BLaER1 treated with 17β-estradiol and CSF1 and Interleukin-3, amounts not matched to agents 10 nM and 100 nM (cell line): ENCODE results near the gene LHX5.

Source experiments
- H3K27ac ChIP-seq, 11 experiments: shearing (Covaris generic); formaldehyde crosslinking; 2 replicates each; pipeline ENCODE4 v1.8.1; 2022
- H3K27me3 ChIP-seq, 11 experiments: shearing (Covaris generic); formaldehyde crosslinking; 2 replicates each; pipeline ENCODE4 v1.8.1; 2022
- H3K36me3 ChIP-seq, 11 experiments: shearing (Covaris generic); formaldehyde crosslinking; 2 replicates each; pipeline ENCODE4 v1.8.1; 2022
- H3K4me1 ChIP-seq, 10 experiments: shearing (Covaris generic); formaldehyde crosslinking; 2 replicates each; pipeline ENCODE4 v1.8.1; 2022
- H3K4me2 ChIP-seq, 11 experiments: shearing (Covaris generic); formaldehyde crosslinking; 2 replicates each; pipeline ENCODE4 v1.8.1; 2022
- H3K4me3 ChIP-seq, 10 experiments: shearing (Covaris generic); formaldehyde crosslinking; 2 replicates each; pipeline ENCODE4 v1.8.1; 2022
- H3K9ac ChIP-seq, 11 experiments: shearing (Covaris generic); formaldehyde crosslinking; 2 replicates each; pipeline ENCODE4 v1.8.1; 2022
- H3K9me3 ChIP-seq, 11 experiments: shearing (Covaris generic); formaldehyde crosslinking; replicated peaks in 1 of 11; 2 replicates each; pipeline ENCODE4 v1.8.1; 2022
- H4K20me1 ChIP-seq, 11 experiments: shearing (Covaris generic); formaldehyde crosslinking; 2 replicates each; pipeline ENCODE4 v1.8.1; 2022
- Cebpa-rat ChIP-seq, 11 experiments: shearing (Covaris generic); IDR thresholded peaks; 2 replicates each; pipeline ENCODE4 v1.8.1; 2022

Gene LHX5

GRCh38 chr12:113457710-113458109 lies 14.0 kb downstream of the LHX5 start:
- peaks cover 0 to 26% (median 14%) of the 10 kb centered on the region in 10 experiments; a peak in 15 of 20 replicates for H3K4me1 ChIP-seq
- no peaks in the 10 kb centered on the region for H3K9me3 ChIP-seq

GRCh38 chr12:113457185-113457584 lies 14.5 kb downstream of the LHX5 start:
- no peaks in the 10 kb centered on the region for H3K9me3 ChIP-seq
- no peak overlapping the region for H3K9ac ChIP-seq
- H3K27me3 ChIP-seq: peaks cover 0 to 5% (median 1%) of the 10 kb centered on the region in 11 experiments; a peak in 9 of 22 replicates
- H4K20me1 ChIP-seq: no peaks in the 10 kb centered on the region
- no peaks in the 10 kb centered on the region for H3K36me3 ChIP-seq
- H3K4me3 ChIP-seq: no peak overlapping the region
- H3K4me1 ChIP-seq: peaks cover 0 to 26% (median 14%) of the 10 kb centered on the region in 10 experiments; a peak in 15 of 20 replicates
- no peak for TF ChIP-seq Cebpa-rat (IDR thresholded peaks at IDR 0.05)
- peak overlapping the region in 8 of 11 experiments; percentile 14 to 74 (median 54); a peak in 13 of 22 replicates for H3K4me2 ChIP-seq
- no peak overlapping the region for H3K27ac ChIP-seq

More at GRCh38 chr12:113457710-113458109, 14.0 kb downstream of the LHX5 start:
- Histone ChIP-seq H4K20me1 (no peaks in the 10 kb centered on the region), H3K4me2 (no peak overlapping the region), H3K4me3 (no peak overlapping the region), H3K9ac (no peak overlapping the region), H3K27ac (no peak overlapping the region), H3K36me3 (no peaks in the 10 kb centered on the region), H3K27me3 (peaks cover under 1 to 9% (median 6%) of the 10 kb centered on the region in 11 experiments; a peak in 17 of 22 replicates)
- TF ChIP-seq Cebpa-rat (IDR thresholded peaks at IDR 0.05): no peak

GRCh38 chr12:113456761-113457160 lies 14.9 kb downstream of the LHX5 start:
- peak overlapping the region in 9 of 11 experiments; percentile 14 to 74 (median 47); a peak in 16 of 22 replicates for H3K4me2 ChIP-seq
- no peaks in the 10 kb centered on the region for H3K9me3 ChIP-seq
- no peak overlapping the region for H3K27ac ChIP-seq
- no peaks in the 10 kb centered on the region for H4K20me1 ChIP-seq
- no peak overlapping the region for H3K4me3 ChIP-seq
- H3K27me3 ChIP-seq: 0 out of 22 replicates have a peak, but pooled peaks cover 0 to under 1% (median 0%) of the 10 kb centered on the region in 11 experiments
- H3K9ac ChIP-seq: no peak overlapping the region; a peak in 1 of 22 replicates
- TF ChIP-seq Cebpa-rat (IDR thresholded peaks at IDR 0.05): no peak
- no peaks in the 10 kb centered on the region for H3K36me3 ChIP-seq
- H3K4me1 ChIP-seq: peaks cover 0 to 26% (median 14%) of the 10 kb centered on the region in 10 experiments; a peak in 15 of 20 replicates

GRCh38 chr12:113456199-113456598 lies 15.5 kb downstream of the LHX5 start:
- Histone ChIP-seq H3K9ac (no peak overlapping the region), H3K4me3 (no peak overlapping the region), H3K9me3 (no peaks in the 10 kb centered on the region), H3K27me3 (no peaks in the 10 kb centered on the region), H4K20me1 (no peaks in the 10 kb centered on the region), H3K27ac (no peak overlapping the region), H3K4me2 (peak overlapping the region in 9 of 11 experiments; percentile 14 to 74 (median 47); a peak in 16 of 22 replicates), H3K36me3 (no peaks in the 10 kb centered on the region), H3K4me1 (peaks cover 0 to 25% (median 14%) of the 10 kb centered on the region in 10 experiments; a peak in 15 of 20 replicates)
- TF ChIP-seq Cebpa-rat (IDR thresholded peaks at IDR 0.05): no peak

GRCh38 chr12:113453330-113453729 lies 18.3 kb downstream of the LHX5 start:
- H3K9ac ChIP-seq: no peak overlapping the region
- no peak for TF ChIP-seq Cebpa-rat (IDR thresholded peaks at IDR 0.05)
- H3K4me1 ChIP-seq: peaks cover 0 to 13% (median 11%) of the 10 kb centered on the region in 10 experiments; a peak in 15 of 20 replicates
- H3K36me3 ChIP-seq: no peaks in the 10 kb centered on the region
- no peaks in the 10 kb centered on the region for H3K27me3 ChIP-seq
- no peaks in the 10 kb centered on the region for H4K20me1 ChIP-seq
- H3K4me2 ChIP-seq: no peak overlapping the region
- H3K9me3 ChIP-seq: peaks cover 0 to 4% (median 0%) of the 10 kb centered on the region in 11 experiments; a peak in 2 of 22 replicates
- H3K27ac ChIP-seq: no peak overlapping the region
- H3K4me3 ChIP-seq: no peak overlapping the region

- H3K4me2 ChIP-seq: no peak overlapping the region
- H3K4me1 ChIP-seq: peaks cover 0 to 13% (median 11%) of the 10 kb centered on the region in 10 experiments; a peak in 15 of 20 replicates
- no peaks in the 10 kb centered on the region for H3K27me3 ChIP-seq
- no peak overlapping the region for H3K4me3 ChIP-seq
- H3K27ac ChIP-seq: no peak overlapping the region
- H4K20me1 ChIP-seq: no peaks in the 10 kb centered on the region
- H3K9me3 ChIP-seq: peaks cover 0 to 4% (median 0%) of the 10 kb centered on the region in 11 experiments; a peak in 2 of 22 replicates
- TF ChIP-seq Cebpa-rat (IDR thresholded peaks at IDR 0.05): no peak
- H3K36me3 ChIP-seq: no peaks in the 10 kb centered on the region
- no peak overlapping the region for H3K9ac ChIP-seq
Measured at GRCh38 chr12:113452458-113452857, 19.2 kb downstream of the LHX5 start.

- H3K4me2 ChIP-seq: no peak overlapping the region
- no peak overlapping the region for H3K9ac ChIP-seq
- H3K36me3 ChIP-seq: no peaks in the 10 kb centered on the region
- no peak overlapping the region for H3K27ac ChIP-seq
- no peak overlapping the region for H3K4me3 ChIP-seq
- H3K27me3 ChIP-seq: no peaks in the 10 kb centered on the region
- no peaks in the 10 kb centered on the region for H4K20me1 ChIP-seq
- no peak for TF ChIP-seq Cebpa-rat (IDR thresholded peaks at IDR 0.05)
- H3K9me3 ChIP-seq: peaks cover 0 to 9% (median 6%) of the 10 kb centered on the region in 11 experiments; a peak in 7 of 22 replicates
- peaks cover 0 to 12% (median 8%) of the 10 kb centered on the region in 10 experiments; a peak in 14 of 20 replicates for H3K4me1 ChIP-seq
Measured at GRCh38 chr12:113449839-113450238, 21.8 kb downstream of the LHX5 start.

- H3K4me2 ChIP-seq: no peak overlapping the region
- no peaks in the 10 kb centered on the region for H3K27me3 ChIP-seq
- no peaks in the 10 kb centered on the region for H4K20me1 ChIP-seq
- H3K27ac ChIP-seq: no peak overlapping the region
- H3K4me3 ChIP-seq: no peak overlapping the region
- H3K9ac ChIP-seq: no peak overlapping the region
- no peaks in the 10 kb centered on the region for H3K36me3 ChIP-seq
- H3K9me3 ChIP-seq: peaks cover 0 to 9% (median 6%) of the 10 kb centered on the region in 11 experiments; a peak in 7 of 22 replicates
- TF ChIP-seq Cebpa-rat (IDR thresholded peaks at IDR 0.05): no peak
- H3K4me1 ChIP-seq: peaks cover 0 to 12% (median 8%) of the 10 kb centered on the region in 10 experiments; a peak in 14 of 20 replicates
Measured at GRCh38 chr12:113449299-113449698, 22.4 kb downstream of the LHX5 start.

- Histone ChIP-seq H3K9me3 (peaks cover 0 to 9% (median 6%) of the 10 kb centered on the region in 11 experiments; a peak in 7 of 22 replicates), H3K4me1 (peaks cover 0 to 12% (median 8%) of the 10 kb centered on the region in 10 experiments; a peak in 14 of 20 replicates), H3K27me3 (no peaks in the 10 kb centered on the region), H3K36me3 (no peaks in the 10 kb centered on the region), H3K9ac (no peak overlapping the region), H3K27ac (no peak overlapping the region), H3K4me3 (no peak overlapping the region), H3K4me2 (no peak overlapping the region), H4K20me1 (no peaks in the 10 kb centered on the region)
- TF ChIP-seq Cebpa-rat (IDR thresholded peaks at IDR 0.05): no peak
Measured at GRCh38 chr12:113448873-113449272, 22.8 kb downstream of the LHX5 start.
